OCI-LY3 (cell line): ENCODE data around the gene ZP4.

Experiments used
- H2AFZ ChIP-seq: fragments of 200-600, 300-600 bp; shearing (Covaris generic); 2 replicates; pipeline ENCODE4 v1.6.0; 2014; ENCODE audit warnings: antibody characterized with exemption, low read depth, low read length
- H3K27ac ChIP-seq: fragments of 200-600, 300-600 bp; sonication (generic); 2 replicates; pipeline ENCODE4 v1.5.1; 2014; ENCODE audit warnings: mild to moderate bottlenecking, low read length, moderate library complexity, mixed read lengths
- H3K27me3 ChIP-seq: fragments of 200-600, 300-600 bp; sonication (generic); 2 replicates; pipeline ENCODE4 v1.6.1; 2014; ENCODE audit warnings: low read depth, low read length, mixed read lengths
- H3K36me3 ChIP-seq: fragments of 200-600, 300-600 bp; sonication (generic); replicated peaks from 2 replicates; pipeline ENCODE3; 2014; ENCODE audit warnings: low read depth, low read length, mixed read lengths
- H3K4me1 ChIP-seq: fragments of 300-600, 200-600 bp; sonication (generic); 2 replicates; pipeline ENCODE4 v1.6.1; 2014; ENCODE audit warnings: low read length, mixed read lengths
- H3K4me2 ChIP-seq: fragments of 200-600, 300-600 bp; sonication (generic); 2 replicates; pipeline ENCODE4 v1.6.1; 2014; ENCODE audit warnings: low read length, mixed read lengths
- H3K4me3 ChIP-seq: fragments of 300-600, 200-600 bp; sonication (generic); 2 replicates; pipeline ENCODE4 v1.5.1; 2014; ENCODE audit warnings: antibody characterized with exemption, mild to moderate bottlenecking, low read length, moderate library complexity
- H3K79me2 ChIP-seq: fragments of 300-600, 200-600 bp; shearing (Covaris generic); 2 replicates; pipeline ENCODE4 v1.6.1; 2014; ENCODE audit warnings: mild to moderate bottlenecking, low read length, mixed read lengths
- H3K9ac ChIP-seq: fragments of 300-600, 200-600 bp; shearing (Covaris generic); 2 replicates; pipeline ENCODE4 v1.6.0; 2014; ENCODE audit warnings: mild to moderate bottlenecking, low read length, moderate library complexity
- H3K9me3 ChIP-seq: fragments of 200-600, 300-600 bp; shearing (Covaris generic); 2 replicates; pipeline ENCODE4 v1.6.1; 2014; ENCODE audit warnings: low read length, mixed read lengths; ENCODE audit not compliant: insufficient read depth
- H4K20me1 ChIP-seq: fragments of 200-600, 300-600 bp; sonication (generic); 2 replicates; pipeline ENCODE4 v1.6.1; 2016; ENCODE audit warnings: low read length, mixed read lengths; ENCODE audit not compliant: insufficient read depth
- CTCF ChIP-seq: fragments of 200-600, 300-600 bp; sonication (generic); IDR thresholded peaks from 2 replicates; pipeline ENCODE4 v1.5.1; 2014; ENCODE audit warnings: antibody characterized with exemption, low read length, low read depth
- EZH2phosphoT487 ChIP-seq: fragments of 200-600 bp; shearing (Covaris generic); IDR thresholded peaks from 2 replicates; pipeline ENCODE4 v1.6.1; 2018; ENCODE audit warnings: antibody characterized with exemption, mixed run types, low read depth

Gene ZP4

GRCh38 chr1:237832858-237833257 lies 57.9 kb downstream of the ZP4 start:
- no peak overlapping the region for H3K27ac ChIP-seq
- no peaks in the 10 kb centered on the region for H4K20me1 ChIP-seq
- no peaks in the 10 kb centered on the region for H3K4me1 ChIP-seq
- peaks cover 2% of the 10 kb centered on the region; the same call in 1 of the 2 replicates for H3K27me3 ChIP-seq
- no peak overlapping the region for H3K4me3 ChIP-seq
- no peaks in the 10 kb centered on the region for H3K79me2 ChIP-seq
- no peaks in the 10 kb centered on the region for H3K9me3 ChIP-seq
- H2AFZ ChIP-seq = no peak overlapping the region
- TF ChIP-seq CTCF (no peak), EZH2phosphoT487 (no peak)
- H3K36me3 ChIP-seq = no peaks in the 10 kb centered on the region
- H3K9ac ChIP-seq = no peak overlapping the region
- no peak overlapping the region for H3K4me2 ChIP-seq
